GM12878 (cell line): ENCODE data around the gene SBF2. TPM values are rescaled to one million over a fixed set of nuclear protein-coding genes. Genes with fewer than 3 reads are reported as not detected.

Source experiments
- ATAC-seq: fragments of 200-7000 bp; cut with Tn5 transposase; 3 replicates; pipeline ENCODE4 v1.9.1; 2020; ENCODE audit warnings: mild to moderate bottlenecking, moderate library complexity
- BruUV-seq: library from RNA; stranded (reverse); fragments of 400-500 nt; replicated peaks from 2 replicates; lab custom pipeline; 2021; lab: Mats Ljungman, UMichigan
- CTCF ChIA-PET: fragments of 300-600 bp; sonication (Branson Sonifier 250); formaldehyde crosslinking; extraction: SDS; loops from one replicate; lab custom pipeline; 2021; ENCODE audit warnings: inconsistent platforms; lab: Yijun Ruan, JAX
- POLR2A ChIA-PET: fragments of 350-600 bp; formaldehyde crosslinking; extraction: SDS; loops from one replicate; lab custom pipeline; 2021; ENCODE audit warnings: inconsistent platforms; lab: Charles Lee
- RAD21 ChIA-PET: fragments of 300-600 bp; sonication (Branson Sonifier 250); formaldehyde crosslinking; loops from one replicate; lab custom pipeline; 2023; ENCODE audit warnings: antibody characterized with exemption; ENCODE audit not compliant: unreplicated experiment; lab: Charles Lee
- SMC1A ChIA-PET: fragments of 300-600 bp; sonication (Branson Sonifier 250); formaldehyde crosslinking; loops from one replicate; lab custom pipeline; 2023; ENCODE audit not compliant: unreplicated experiment, uncharacterized antibody; lab: Charles Lee
- DNase-seq: peaks from one replicate; pipeline ENCODE4 v3.0.0-alpha.2; 2011; ENCODE audit warnings: low read depth, low spot score
- FAIRE-seq: peaks from 3 replicates; lab custom pipeline; 2011; peaks lifted over from hg19 to GRCh38; lab: Jason Lieb, UNC
- H2AFZ ChIP-seq: 2 replicates; pipeline ENCODE4 v1.6.0; 2011; ENCODE audit warnings: low read depth, low read length, control low read depth; ENCODE audit not compliant: control insufficient read depth
- H3K27ac ChIP-seq: 2 replicates; pipeline ENCODE4 v1.5.1; 2011; ENCODE audit warnings: control low read depth; ENCODE audit not compliant: control insufficient read depth, insufficient read depth
- H3K27me3 ChIP-seq, 2 experiments: replicated peaks in 1 of 2; 2 replicates each; pipeline versions ENCODE4 v1.6.0 to v1.6.1; 2011; ENCODE audit warnings: low read length in 1 of 2; ENCODE audit not compliant: control insufficient read depth in 2 of 2, insufficient read depth in 2 of 2
- H3K36me3 ChIP-seq, 2 experiments: 2 replicates each; pipeline ENCODE4 v1.5.1; 2011; ENCODE audit warnings: low read length in 1 of 2; ENCODE audit not compliant: control insufficient read depth in 2 of 2, insufficient read depth in 2 of 2
- H3K4me1 ChIP-seq: 2 replicates; pipeline ENCODE4 v1.6.1; 2011; ENCODE audit warnings: mild to moderate bottlenecking, low read length, moderate library complexity, mixed read lengths; ENCODE audit not compliant: control insufficient read depth, insufficient read depth
- H3K4me2 ChIP-seq: 2 replicates; pipeline ENCODE4 v1.6.0; 2011; ENCODE audit warnings: control low read depth; ENCODE audit not compliant: control insufficient read depth, insufficient read depth
- H3K4me3 ChIP-seq: fragments of 200-600 bp; sonication (generic); 2 replicates; pipeline ENCODE4 v1.5.1; 2016
- H3K79me2 ChIP-seq: 2 replicates; pipeline ENCODE4 v1.6.0; 2011; ENCODE audit warnings: low read length; ENCODE audit not compliant: control insufficient read depth, insufficient read depth
- H3K9ac ChIP-seq: 2 replicates; pipeline ENCODE4 v1.8.0; 2011; ENCODE audit warnings: low read length, control low read depth, mixed read lengths; ENCODE audit not compliant: control insufficient read depth, insufficient read depth
- H3K9me3 ChIP-seq: replicated peaks from 3 replicates; pipeline ENCODE4 v1.5.1; 2011; ENCODE audit warnings: mild to moderate bottlenecking, low read length; ENCODE audit not compliant: control insufficient read depth, insufficient read depth
- H4K20me1 ChIP-seq: 2 replicates; pipeline ENCODE4 v1.6.0; 2011; ENCODE audit not compliant: control insufficient read depth, insufficient read depth
- FOXK2 ChIP-seq: fragments of 450-650 bp; IDR thresholded peaks from 2 replicates; pipeline ENCODE4 v1.6.1; 2017; ENCODE audit warnings: mild to moderate bottlenecking, moderate library complexity
- HDGF ChIP-seq: fragments of 450-650 bp; IDR thresholded peaks from 2 replicates; pipeline ENCODE4 v1.6.1; 2016; ENCODE audit warnings: antibody characterized with exemption
- POU2F2 ChIP-seq: IDR thresholded peaks from 3 replicates; pipeline ENCODE4 v1.6.1; 2011; ENCODE audit warnings: low read depth, mild to moderate bottlenecking, low read length, borderline replicate concordance
- REST ChIP-seq: IDR thresholded peaks from 2 replicates; pipeline ENCODE4 v1.6.1; 2012; ENCODE audit warnings: mild to moderate bottlenecking, low read depth, low read length
- RUNX3 ChIP-seq: IDR thresholded peaks from 2 replicates; pipeline ENCODE4 v1.6.1; 2012; ENCODE audit warnings: low read length, inconsistent platforms
- STAT3 ChIP-seq: IDR thresholded peaks from 2 replicates; pipeline ENCODE4 v1.6.1; 2011; ENCODE audit warnings: low read depth, low read length, improper control_type of control experiment
- whole genome bisulfite sequencing: methylation state at CpG from one replicate; pipeline ENCODE4 v1.1.6; 2016; ENCODE audit warnings: low lambda C conversion rate; ENCODE audit not compliant: insufficient replicate concordance, insufficient coverage; ENCODE audit errors: missing lambda C conversion rate; 5-methylcytosine and 5-hydroxymethylcytosine counted together
- in situ Hi-C: fragments of 300-500 bp; cut with MboI; formaldehyde crosslinking; loops from 9 replicates; pipeline ENCODE4 v1.14.3; 2018; ENCODE audit warnings: mixed read lengths
- intact Hi-C: fragments of 100-400 bp; cut with micrococcal nuclease; formaldehyde crosslinking; loops from one replicate; pipeline ENCODE4 v1.14.2; 2022; ENCODE audit not compliant: unreplicated experiment
- polyA plus RNA-seq, 11 experiments: library from polyadenylated mRNA; depleted of rRNA in 4 of 11; unstranded in 6 of 11; stranded (reverse) in 5 of 11; fragments of >200 nt; fragmentation: Nextera tagmentation in 4 of 11; fragmentation: Illumina TruSeq in 1 of 11; extraction: Ambion mirVana in 4 of 11; extraction: Trizol in 1 of 11; gene quantifications; 1 replicate in 1 of 11; 2 replicates in 10 of 11; pipeline versions ENCODE4 v1.2.1 to v1.2.3, GENCODE V29; 2011 to 2016; ENCODE audit warnings: inconsistent platforms in 2 of 11, missing spikeins in 2 of 11, low read depth in 1 of 11
- total RNA-seq, 4 experiments: library from RNA; depleted of rRNA in 3 of 4; stranded (reverse); fragments of >200 nt in 3 of 4; fragmentation: Illumina TruSeq in 1 of 4; extraction: Trizol in 1 of 4; gene quantifications; 2 replicates each; pipeline versions ENCODE4 v1.2.1 to v1.2.3, GENCODE V29; 2013 to 2021

SBF2 gene
- total and polyA plus RNA-seq, 10 of the 15 experiments (the other 5 are each of a cell fraction or from before 2014, with no cell fraction given), result 0.24 to 2.3 (median 1.1) TPM

- no peak for TF ChIP-seq REST
- no peak for TF ChIP-seq POU2F2
- no peak for TF ChIP-seq FOXK2
- TF ChIP-seq STAT3, result no peak
These were observed 466.3 kb downstream of the SBF2 start (continued) for GRCh38 chr11:9827708-9828107.

GRCh38 chr11:9826390-9826789, 467.6 kb downstream of the SBF2 start:
- Histone ChIP-seq H3K4me2 (no peak overlapping the region), H2AFZ (no peak overlapping the region), H3K4me1 (no peaks in the 10 kb centered on the region), H3K36me3 (no peaks in the 10 kb centered on the region), H3K4me3 (no peak overlapping the region), H3K9ac (no peak overlapping the region), H4K20me1 (no peaks in the 10 kb centered on the region), H3K27ac (no peak overlapping the region), H3K27me3 (no peaks in the 10 kb centered on the region), H3K79me2 (no peaks in the 10 kb centered on the region), H3K9me3 (no peaks in the 10 kb centered on the region)
- SMC1A ChIA-PET, result no interaction called here
- ATAC-seq (no peak), DNase-seq (no peak), FAIRE-seq (no peak)
- TF ChIP-seq RUNX3 (peak; percentile 51; the same call in 1 of the 2 replicates), HDGF (no peak)
- intact Hi-C loops, result no loop called here
- BruUV-seq, result no TSS peak
- in situ Hi-C loops, result no loop called here
- RAD21 ChIA-PET, result no interaction called here
- CTCF ChIA-PET, result no interaction called here
- POLR2A ChIA-PET, result no interaction called here
- WGBS, result 4% methylated on average over 1 of the region's 1 CpG
